Skeletal muscle satellite cell (primary cell): ENCODE results near the gene CD79B. TPM values are rescaled to one million over a fixed set of nuclear protein-coding genes. Genes with fewer than 3 reads are reported as not detected.

ENCODE experiments used
- H3K27me3 ChIP-seq: 2 replicates; pipeline ENCODE4 v1.7.0; 2013; ENCODE audit warnings: low read length; ENCODE audit not compliant: control insufficient read depth, insufficient read depth
- H3K36me3 ChIP-seq: 2 replicates; pipeline ENCODE4 v1.7.0; 2013; ENCODE audit warnings: mild to moderate bottlenecking, control low read depth, low read length; ENCODE audit not compliant: insufficient read depth
- H3K4me1 ChIP-seq: 2 replicates; pipeline ENCODE4 v1.7.0; 2013; ENCODE audit warnings: low read length; ENCODE audit not compliant: control insufficient read depth, insufficient read depth
- H3K4me2 ChIP-seq: 2 replicates; pipeline ENCODE4 v1.7.0; 2013; ENCODE audit warnings: mild to moderate bottlenecking, low read length
- H3K4me3 ChIP-seq: 2 replicates; pipeline ENCODE4 v1.7.0; 2013; ENCODE audit warnings: low read length
- H3K9ac ChIP-seq: 2 replicates; pipeline ENCODE4 v1.7.0; 2013; ENCODE audit warnings: mild to moderate bottlenecking, low read depth, low read length, moderate library complexity
- H3K9me3 ChIP-seq: replicated peaks from 2 replicates; pipeline ENCODE4 v1.7.0; 2013; ENCODE audit warnings: mild to moderate bottlenecking, control low read depth, low read length
- total RNA-seq: library from RNA; depleted of rRNA; stranded (reverse); fragments of >200 nt; gene quantifications from 2 replicates; pipeline ENCODE4 v1.2.3, GENCODE V29; 2012; rRNA removed

Gene CD79B
- not detected in 2 replicates for total RNA-seq

DNA sequence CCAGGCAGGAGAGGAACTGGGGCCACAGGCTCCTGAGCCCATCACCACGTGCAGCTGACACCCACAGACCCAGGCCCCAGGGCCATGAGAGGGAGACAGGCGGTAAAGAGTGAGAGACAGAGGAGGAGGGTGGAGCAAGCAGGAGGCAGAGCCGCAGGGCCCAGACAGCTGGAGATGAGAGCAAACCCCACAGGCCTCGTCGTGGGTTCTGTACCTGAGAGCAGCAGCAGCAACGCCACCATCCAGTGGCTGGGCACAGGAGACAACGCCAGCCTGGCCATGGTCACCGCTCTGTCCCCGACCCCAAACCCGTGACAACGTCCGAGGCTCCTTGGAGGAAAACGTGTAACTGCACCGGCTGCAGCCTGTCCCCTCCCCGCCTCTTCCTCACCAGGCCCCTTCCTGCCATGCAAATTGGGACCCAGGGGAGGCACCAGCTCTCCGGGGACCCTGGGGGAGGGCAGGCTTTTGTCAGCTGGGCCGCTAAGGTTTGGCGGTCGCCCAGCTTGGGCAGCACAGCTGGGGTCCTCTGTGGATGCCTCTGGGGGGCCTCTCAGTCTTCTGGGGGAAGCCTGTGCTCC is at the start of gene CD79B:
Gene CD79B (minus strand): TSS at position 351 of the 581 bp plus-strand sequence. CDS start 70 bp downstream, at position 281.
- H3K4me1 ChIP-seq, result no peaks in the 10 kb centered on the region
- peaks cover 57% of the 10 kb centered on the region for H3K27me3 ChIP-seq
- no peaks in the 10 kb centered on the region for H3K9me3 ChIP-seq
- H3K4me3 ChIP-seq, result no peak within 1 kb of the TSS
- H3K4me2 ChIP-seq, result no peak within 1 kb of the TSS
- H3K36me3 ChIP-seq, result no peaks in the 10 kb centered on the region
- no peak within 1 kb of the TSS for H3K9ac ChIP-seq

GRCh38 chr17:63978272-63979200 is 46.4 kb upstream of the CD79B start:
- Histone ChIP-seq H3K4me2 (no peak overlapping the region), H3K4me3 (no peak overlapping the region), H3K36me3 (no peaks in the 10 kb centered on the region), H3K9ac (no peak overlapping the region), H3K27me3 (no peaks in the 10 kb centered on the region), H3K9me3 (no peaks in the 10 kb centered on the region), H3K4me1 (peaks cover 28% of the 10 kb centered on the region)

GRCh38 chr17:63976702-63977101 is 44.6 kb upstream of the CD79B start:
- Histone ChIP-seq H3K4me2 (no peak overlapping the region), H3K9ac (no peak overlapping the region), H3K4me3 (no peak overlapping the region), H3K36me3 (no peaks in the 10 kb centered on the region), H3K9me3 (no peaks in the 10 kb centered on the region), H3K27me3 (no peaks in the 10 kb centered on the region), H3K4me1 (peaks cover 31% of the 10 kb centered on the region)

DNA sequence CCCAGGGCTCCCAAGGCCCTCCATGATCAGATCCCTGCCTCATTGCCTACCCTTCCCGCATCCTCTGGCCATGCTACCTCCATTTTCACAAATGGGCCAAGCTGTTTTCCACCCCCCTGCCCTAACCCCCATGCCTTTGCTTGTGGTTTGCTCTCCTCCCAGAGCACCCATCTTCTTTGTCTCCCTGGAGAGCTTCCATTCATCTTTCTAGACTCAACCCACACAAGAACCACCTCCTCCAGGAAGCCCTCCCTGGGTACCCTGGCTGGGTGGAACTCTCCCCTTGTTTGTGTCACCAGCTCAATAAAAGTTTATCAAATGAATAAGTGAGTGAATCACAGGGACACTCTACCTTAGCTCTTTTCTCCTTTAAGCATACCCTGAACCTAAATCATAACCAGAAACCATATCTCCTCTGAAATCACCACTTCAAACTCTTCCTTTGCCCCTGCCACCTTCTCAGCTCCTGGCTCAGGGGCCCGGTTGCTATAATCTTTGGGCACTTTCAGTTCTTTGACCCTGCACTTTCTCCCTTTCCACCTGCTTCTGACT is 43.5 kb upstream of the CD79B start:
- Histone ChIP-seq H3K36me3 (no peaks in the 10 kb centered on the region), H3K4me1 (peaks cover 31% of the 10 kb centered on the region), H3K4me2 (no peak overlapping the region), H3K9me3 (no peaks in the 10 kb centered on the region), H3K27me3 (no peaks in the 10 kb centered on the region), H3K4me3 (no peak overlapping the region), H3K9ac (no peak overlapping the region)

DNA sequence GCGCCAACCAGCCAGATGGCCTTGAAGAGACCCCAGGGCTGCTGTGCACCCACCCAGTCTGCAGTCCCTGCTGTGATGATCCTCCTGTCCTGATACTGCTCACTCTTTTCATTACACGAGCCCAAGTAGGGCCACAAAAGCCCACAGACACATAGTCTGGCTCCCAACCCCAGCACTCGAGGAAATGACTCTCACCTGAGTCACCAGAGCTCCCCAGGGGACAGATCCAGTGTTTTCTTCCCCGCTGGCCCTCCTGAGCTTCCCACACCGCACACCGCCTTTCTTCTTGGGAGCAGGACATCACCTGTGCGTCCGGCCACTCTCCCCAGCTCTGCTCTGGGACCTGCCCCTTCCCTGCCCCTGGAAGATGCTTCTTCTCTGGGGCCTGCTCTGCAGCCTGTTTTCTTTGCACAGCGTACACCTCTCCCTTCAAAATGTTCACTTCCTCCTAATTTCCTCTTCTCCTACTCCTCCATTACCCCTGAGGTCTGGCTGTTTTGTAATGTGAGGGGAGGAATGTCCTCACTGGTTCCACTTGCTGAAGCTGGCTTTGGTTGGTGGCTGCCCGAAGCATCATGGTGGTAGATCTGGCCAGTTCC is 42.6 kb upstream of the CD79B start:
- peak overlapping the region; percentile 25 for H3K4me3 ChIP-seq
- H3K27me3 ChIP-seq, result peaks cover 4% of the 10 kb centered on the region
- no peak overlapping the region for H3K9ac ChIP-seq
- no peaks in the 10 kb centered on the region for H3K9me3 ChIP-seq
- H3K4me2 ChIP-seq, result peak overlapping the region; percentile 71
- peaks cover 24% of the 10 kb centered on the region for H3K4me1 ChIP-seq
- no peaks in the 10 kb centered on the region for H3K36me3 ChIP-seq

DNA sequence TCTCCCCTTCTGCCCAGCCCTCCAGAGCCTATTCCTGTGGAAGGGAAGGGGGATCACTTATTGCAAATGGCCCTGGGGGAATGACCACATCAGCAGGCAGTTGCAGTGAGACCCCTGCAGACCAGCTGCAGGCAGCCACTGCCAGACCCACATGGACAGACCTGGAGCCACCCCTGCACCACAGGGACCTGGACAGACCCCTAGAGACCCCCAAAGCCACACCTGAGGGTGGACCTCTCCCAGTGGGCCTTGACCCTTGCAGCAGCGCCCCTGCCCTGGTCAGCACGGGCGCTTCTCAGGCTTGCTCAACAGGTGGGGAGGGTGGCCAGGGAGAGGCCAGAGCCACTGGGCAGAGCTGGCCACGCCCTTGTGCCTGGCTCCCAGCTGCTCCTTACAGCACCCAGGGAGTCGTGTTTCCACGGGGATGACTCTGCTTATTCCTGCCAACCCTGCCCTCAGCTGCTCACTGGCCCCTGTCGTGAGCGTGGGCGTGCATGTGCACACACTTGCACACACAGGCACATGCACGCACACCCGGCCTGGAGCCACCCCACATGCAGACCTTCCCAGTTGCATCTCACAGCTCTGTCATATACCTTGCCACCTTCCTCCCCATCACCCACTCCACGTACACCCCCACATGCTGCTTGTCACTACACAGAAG is 41.9 kb upstream of the CD79B start:
- Histone ChIP-seq H3K36me3 (no peaks in the 10 kb centered on the region), H3K27me3 (peaks cover 4% of the 10 kb centered on the region), H3K9ac (no peak overlapping the region), H3K4me1 (peaks cover 24% of the 10 kb centered on the region), H3K4me3 (peak overlapping the region; percentile 25), H3K4me2 (peak overlapping the region; percentile 71), H3K9me3 (no peaks in the 10 kb centered on the region)

GRCh38 chr17:63973247-63973646 is 41.1 kb upstream of the CD79B start:
- H3K9ac ChIP-seq, result no peak overlapping the region
- peaks cover 24% of the 10 kb centered on the region for H3K4me1 ChIP-seq
- no peaks in the 10 kb centered on the region for H3K36me3 ChIP-seq
- no peak overlapping the region for H3K4me3 ChIP-seq
- H3K4me2 ChIP-seq, result no peak overlapping the region
- no peaks in the 10 kb centered on the region for H3K9me3 ChIP-seq
- H3K27me3 ChIP-seq, result peaks cover 8% of the 10 kb centered on the region

DNA sequence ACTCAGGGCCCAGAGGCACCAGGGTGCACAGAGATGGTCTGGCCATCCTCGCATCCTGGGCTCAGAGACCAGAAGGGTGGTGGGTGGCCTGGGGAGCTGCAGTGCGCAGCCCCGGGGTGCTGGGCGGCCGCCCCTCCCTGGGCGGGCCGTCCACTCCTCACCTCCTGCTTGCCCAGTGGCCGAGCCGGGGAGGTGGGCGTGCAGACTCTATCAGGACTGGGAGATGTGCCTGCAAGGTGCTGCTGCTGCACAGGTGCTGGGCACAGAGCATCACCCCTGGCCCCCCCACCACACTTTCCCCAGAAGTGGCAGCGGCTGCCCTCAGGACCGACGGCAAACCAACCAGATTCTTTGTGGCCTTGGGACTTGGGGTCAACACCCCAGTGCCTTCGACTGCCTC is 40.7 kb upstream of the CD79B start, which contains the start of gene SCN4A:
Gene SCN4A (minus strand): TSS at position 123 of the 400 bp plus-strand sequence. CDS start 77 bp downstream, at position 46.
- peaks cover 8% of the 10 kb centered on the region for H3K27me3 ChIP-seq
- no peak within 1 kb of the TSS for H3K9ac ChIP-seq
- no peaks in the 10 kb centered on the region for H3K9me3 ChIP-seq
- peak within 1 kb of the TSS; percentile 71 for H3K4me2 ChIP-seq
- H3K4me1 ChIP-seq, result peaks cover 24% of the 10 kb centered on the region
- no peaks in the 10 kb centered on the region for H3K36me3 ChIP-seq
- peak within 1 kb of the TSS; percentile 25 for H3K4me3 ChIP-seq

DNA sequence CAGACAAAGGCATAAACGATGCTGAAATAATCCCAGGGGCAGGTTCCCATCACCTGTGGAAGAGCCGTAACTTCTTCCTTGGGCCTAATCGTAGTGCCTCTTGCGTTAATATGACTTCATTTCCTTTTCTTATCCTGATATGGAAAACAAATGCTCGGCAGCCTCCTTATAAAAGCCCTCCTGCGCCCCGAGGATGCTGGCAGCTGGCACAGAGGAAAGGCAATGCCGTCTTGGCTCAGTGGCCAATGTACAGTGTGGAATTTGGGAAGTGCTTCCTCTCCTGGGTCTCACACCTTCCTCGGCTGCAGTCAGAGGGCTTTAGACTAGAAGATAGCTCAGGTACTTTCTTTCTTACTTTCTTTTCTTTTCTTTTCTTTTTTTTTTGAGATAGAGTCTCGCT is 37.1 kb upstream of the CD79B start:
- peaks cover 11% of the 10 kb centered on the region for H3K4me1 ChIP-seq
- H3K9me3 ChIP-seq, result no peaks in the 10 kb centered on the region
- H3K9ac ChIP-seq, result no peak overlapping the region
- H3K4me2 ChIP-seq, result no peak overlapping the region
- H3K4me3 ChIP-seq, result no peak overlapping the region
- H3K36me3 ChIP-seq, result no peaks in the 10 kb centered on the region
- H3K27me3 ChIP-seq, result peaks cover 13% of the 10 kb centered on the region

- no peaks in the 10 kb centered on the region for H3K36me3 ChIP-seq
- no peaks in the 10 kb centered on the region for H3K9me3 ChIP-seq
- no peaks in the 10 kb centered on the region for H3K4me1 ChIP-seq
- no peak overlapping the region for H3K4me2 ChIP-seq
- H3K4me3 ChIP-seq, result no peak overlapping the region
- no peak overlapping the region for H3K9ac ChIP-seq
- peaks cover 26% of the 10 kb centered on the region for H3K27me3 ChIP-seq
These were observed 35.8 kb upstream of the CD79B start for GRCh38 chr17:63967953-63968352.
